SK-N-SH (cell line): Measurements from ENCODE around the gene MBNL1. TPM values are rescaled to one million over a fixed set of nuclear protein-coding genes. Genes with fewer than 3 reads are reported as not detected.

ENCODE experiments used
- CTCF ChIA-PET: fragments of 300-600, 350-600 bp; formaldehyde crosslinking; extraction: SDS; loops from one replicate; lab custom pipeline; 2021; lab: Yijun Ruan, JAX
- POLR2A ChIA-PET: fragments of 350-600 bp; sonication (Branson Sonifier 250); formaldehyde crosslinking; extraction: SDS; loops from one replicate; lab custom pipeline; 2020; ENCODE audit warnings: antibody characterized with exemption, inconsistent platforms; lab: Yijun Ruan, JAX
- DNase-seq: peaks from one replicate; pipeline ENCODE4 v3.0.0; 2012
- H2AFZ ChIP-seq: fragments of 200-600 bp; sonication (generic); 2 replicates; pipeline ENCODE4 v1.8.1; 2016; ENCODE audit warnings: antibody characterized with exemption, mild to moderate bottlenecking, low read depth
- H3F3A ChIP-seq: fragments of 200-600 bp; sonication (generic); replicated peaks from 2 replicates; pipeline ENCODE3; 2016; ENCODE audit warnings: antibody characterized with exemption, mild to moderate bottlenecking; ENCODE audit not compliant: insufficient read depth
- H3K27ac ChIP-seq, 2 experiments: fragments of 200-500 bp in 1 of 2; fragments of 200-600 bp in 1 of 2; sonication (Bioruptor generic) in 1 of 2; sonication (generic), shearing (Covaris generic) in 1 of 2; 2 replicates each; pipeline versions ENCODE4 v1.5.1 to v1.6.1; 2014 to 2016; ENCODE audit warnings: low read depth in 2 of 2, inconsistent platforms in 1 of 2, low read length in 1 of 2, mild to moderate bottlenecking in 1 of 2, mixed read lengths in 1 of 2
- H3K27me3 ChIP-seq: fragments of 200-600 bp; sonication (generic), shearing (Covaris generic); 2 replicates; pipeline ENCODE4 v1.6.1; 2016; ENCODE audit warnings: mixed run types; ENCODE audit not compliant: insufficient read depth
- H3K36me3 ChIP-seq, 2 experiments: fragments of 200-500 bp in 1 of 2; fragments of 200-600 bp in 1 of 2; sonication (Bioruptor generic) in 1 of 2; sonication (generic) in 1 of 2; replicated peaks in 1 of 2; 2 replicates each; pipeline versions ENCODE3 to v1.5.1; 2014 to 2016; ENCODE audit warnings: low read length in 1 of 2, mild to moderate bottlenecking in 1 of 2; ENCODE audit not compliant: insufficient read depth in 2 of 2, control insufficient read depth in 1 of 2
- H3K4me1 ChIP-seq, 2 experiments: fragments of 200-500 bp in 1 of 2; fragments of 200-600 bp in 1 of 2; sonication (Bioruptor generic) in 1 of 2; sonication (generic), shearing (Covaris generic) in 1 of 2; 2 replicates each; pipeline versions ENCODE4 v1.5.1 to v1.6.1; 2014 to 2016; ENCODE audit warnings: low read depth in 1 of 2, low read length in 1 of 2, mixed run types in 1 of 2; ENCODE audit not compliant: insufficient read depth in 2 of 2, control insufficient read depth in 1 of 2
- H3K4me2 ChIP-seq: fragments of 200-600 bp; sonication (generic), shearing (Covaris generic); 2 replicates; pipeline ENCODE4 v1.6.1; 2017; ENCODE audit warnings: mixed run types
- H3K4me3 ChIP-seq, 2 experiments: fragments of 200-500 bp in 1 of 2; fragments of 200-600 bp in 1 of 2; sonication (Bioruptor generic) in 1 of 2; sonication (generic), shearing (Covaris generic) in 1 of 2; 2 replicates each; pipeline versions ENCODE4 v1.5.1 to v1.8.1; 2014 to 2016; ENCODE audit warnings: low read depth in 2 of 2, inconsistent platforms in 1 of 2, low read length in 1 of 2, mild to moderate bottlenecking in 1 of 2, mixed read lengths in 1 of 2, moderate library complexity in 1 of 2
- H3K79me2 ChIP-seq: fragments of 200-600 bp; sonication (generic); 2 replicates; pipeline ENCODE4 v1.8.1; 2017; ENCODE audit warnings: mild to moderate bottlenecking; ENCODE audit not compliant: insufficient read depth
- H3K9ac ChIP-seq: fragments of 200-600 bp; sonication (generic); 2 replicates; pipeline ENCODE4 v1.6.1; 2017; ENCODE audit warnings: mixed run types
- H3K9me2 ChIP-seq: fragments of 200-600 bp; sonication (generic); 2 replicates; pipeline ENCODE4 v1.6.1; 2017; ENCODE audit warnings: mixed run types
- H3K9me3 ChIP-seq: fragments of 200-600 bp; sonication (generic); 2 replicates; pipeline ENCODE4 v1.6.1; 2017; ENCODE audit warnings: mixed run types, mild to moderate bottlenecking, moderate library complexity
- H4K20me1 ChIP-seq: fragments of 200-600 bp; sonication (generic); 2 replicates; pipeline ENCODE4 v1.6.1; 2017; ENCODE audit warnings: mild to moderate bottlenecking, mixed run types; ENCODE audit not compliant: insufficient read depth
- CHD2 ChIP-seq: fragments of 150-350 bp; IDR thresholded peaks from 2 replicates; pipeline ENCODE4 v1.6.1; 2018; ENCODE audit warnings: low read length; ENCODE audit not compliant: partially characterized antibody
- FOXJ3 ChIP-seq: sonication (generic); formaldehyde crosslinking; IDR thresholded peaks from 2 replicates; pipeline ENCODE4 v1.5.1; 2020; ENCODE audit warnings: mild to moderate bottlenecking, missing genetic modification reagents
- FOXM1 ChIP-seq: IDR thresholded peaks from 2 replicates; pipeline ENCODE4 v1.4.0; 2012; ENCODE audit warnings: low read depth, mild to moderate bottlenecking
- GABPA ChIP-seq: IDR thresholded peaks from 2 replicates; pipeline ENCODE4 v1.4.0; 2012; ENCODE audit warnings: low read depth, mild to moderate bottlenecking
- GATA2 ChIP-seq: sonication (generic); formaldehyde crosslinking; IDR thresholded peaks from 2 replicates; pipeline ENCODE4 v1.5.0; 2020; ENCODE audit warnings: mild to moderate bottlenecking, missing genetic modification reagents
- JUND ChIP-seq: IDR thresholded peaks from 2 replicates; pipeline ENCODE4 v1.4.0; 2012
- MAX ChIP-seq: IDR thresholded peaks from 2 replicates; pipeline ENCODE4 v1.4.0; 2012; ENCODE audit warnings: low read depth
- MEF2A ChIP-seq: IDR thresholded peaks from 2 replicates; pipeline ENCODE4 v1.4.0; 2012; ENCODE audit warnings: low read depth, borderline replicate concordance
- NFIC ChIP-seq: IDR thresholded peaks from 2 replicates; pipeline ENCODE4 v1.4.0; 2012; ENCODE audit warnings: borderline replicate concordance
- POLR2AphosphoS5 ChIP-seq: IDR thresholded peaks from 2 replicates; pipeline ENCODE4 v1.6.1; 2012; ENCODE audit warnings: low read depth, low read length
- RAD21 ChIP-seq: IDR thresholded peaks from 2 replicates; pipeline ENCODE4 v1.6.1; 2012; ENCODE audit warnings: mild to moderate bottlenecking, low read length
- REST ChIP-seq: IDR thresholded peaks from 2 replicates; pipeline ENCODE4 v1.6.1; 2012; ENCODE audit warnings: mild to moderate bottlenecking, low read depth, low read length, moderate library complexity
- RXRA ChIP-seq: IDR thresholded peaks from 2 replicates; pipeline ENCODE4 v1.4.0; 2012; ENCODE audit warnings: low read depth, mild to moderate bottlenecking, borderline replicate concordance
- SIN3A ChIP-seq: IDR thresholded peaks from 2 replicates; pipeline ENCODE4 v1.6.1; 2012; ENCODE audit warnings: low read depth, mild to moderate bottlenecking, low read length, moderate library complexity, borderline replicate concordance
- SMC3 ChIP-seq: IDR thresholded peaks from 2 replicates; pipeline ENCODE4 v1.6.1; 2012; ENCODE audit warnings: low read depth, low read length, improper control_type of control experiment
- TAF1 ChIP-seq: IDR thresholded peaks from 2 replicates; pipeline ENCODE4 v1.6.1; 2012; ENCODE audit warnings: low read depth, mild to moderate bottlenecking, low read length, moderate library complexity, borderline replicate concordance
- TCF12 ChIP-seq: IDR thresholded peaks from 2 replicates; pipeline ENCODE4 v1.4.0; 2012
- TEAD4 ChIP-seq: IDR thresholded peaks from 2 replicates; pipeline ENCODE4 v1.4.0; 2012; ENCODE audit warnings: mild to moderate bottlenecking, borderline replicate concordance; ENCODE audit not compliant: insufficient read depth
- ZBTB33 ChIP-seq: IDR thresholded peaks from 2 replicates; pipeline ENCODE4 v1.4.0; 2012; ENCODE audit warnings: low read depth, borderline replicate concordance
- WGBS: methylation state at CpG from one replicate; pipeline ENCODE4 v1.1.6; 2017; ENCODE audit warnings: low lambda C conversion rate; 5-methylcytosine and 5-hydroxymethylcytosine counted together
- polyA plus RNA-seq, 3 experiments: library from polyadenylated mRNA; depleted of rRNA; stranded (reverse); fragments of >200 nt; gene quantifications; 2 replicates each; pipeline ENCODE4 v1.2.3, GENCODE V29; 2012
- TF ChIP-seq, protein P1 (sequence below): fragments of 150-350 bp; IDR thresholded peaks from 2 replicates; pipeline ENCODE4 v1.6.1; 2017; ENCODE audit warnings: antibody characterized with exemption, low read length, low read depth, borderline replicate concordance
- TF ChIP-seq, protein P2 (sequence below): fragments of 150-350 bp; IDR thresholded peaks from 2 replicates; pipeline ENCODE4 v1.6.1; 2016; ENCODE audit warnings: mild to moderate bottlenecking, low read depth, low read length

The MBNL1 gene
- polyA plus RNA-seq, 1 of the 3 experiments (the other 2 are of a cell fraction): 44.3 TPM

DNA sequence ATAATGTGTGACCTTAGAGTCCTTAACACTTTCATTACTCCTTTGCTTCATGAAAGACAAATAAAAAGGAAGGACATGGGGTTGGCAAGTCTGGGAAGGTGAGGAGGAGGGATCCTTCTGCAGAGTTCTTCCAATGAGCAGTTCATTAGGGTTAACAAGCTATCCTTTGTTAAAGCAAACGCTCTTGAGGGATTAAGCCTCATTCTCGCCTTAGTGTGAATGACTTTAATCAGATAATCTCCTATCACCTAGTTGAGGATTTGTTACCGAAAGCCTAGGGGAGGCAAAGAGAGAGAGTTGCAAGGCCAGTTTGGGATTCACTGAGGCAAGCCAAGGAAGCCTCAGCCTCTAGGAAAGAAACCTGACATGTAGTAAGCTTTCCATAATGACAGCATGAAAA lies 7.4 kb upstream of the MBNL1 start:
- Histone ChIP-seq H3K9me2 (no peaks in the 10 kb centered on the region), H3K27me3 (no peaks in the 10 kb centered on the region), H3K4me3 (no peak overlapping the region), H3K36me3 (no peaks in the 10 kb centered on the region), H3K27ac (no peak overlapping the region), H2AFZ (no peak overlapping the region), H3K9ac (no peak overlapping the region), H3K9me3 (no peaks in the 10 kb centered on the region), H3K4me1 (peaks cover 0 to 19% of the 10 kb centered on the region in 2 experiments; a peak in 1 of 4 replicates), H3K79me2 (no peaks in the 10 kb centered on the region), H4K20me1 (no peaks in the 10 kb centered on the region), H3F3A (peaks cover 7% of the 10 kb centered on the region), H3K4me2 (no peak overlapping the region)
- no peak for DNase-seq
- WGBS: 92% methylated on average over 3 of the region's 3 CpGs
- TF ChIP-seq, protein P1, sequence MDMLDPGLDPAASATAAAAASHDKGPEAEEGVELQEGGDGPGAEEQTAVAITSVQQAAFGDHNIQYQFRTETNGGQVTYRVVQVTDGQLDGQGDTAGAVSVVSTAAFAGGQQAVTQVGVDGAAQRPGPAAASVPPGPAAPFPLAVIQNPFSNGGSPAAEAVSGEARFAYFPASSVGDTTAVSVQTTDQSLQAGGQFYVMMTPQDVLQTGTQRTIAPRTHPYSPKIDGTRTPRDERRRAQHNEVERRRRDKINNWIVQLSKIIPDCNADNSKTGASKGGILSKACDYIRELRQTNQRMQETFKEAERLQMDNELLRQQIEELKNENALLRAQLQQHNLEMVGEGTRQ: no peak
- TF ChIP-seq TAF1 (no peak), SIN3A (no peak), RAD21 (no peak), REST (no peak), SMC3 (no peak), GABPA (no peak), NFIC (no peak), FOXM1 (no peak), POLR2AphosphoS5 (no peak), TCF12 (no peak), CHD2 (no peak), MAX (no peak), TEAD4 (no peak), RXRA (no peak)
- POLR2A ChIA-PET: no interaction called here
- CTCF ChIA-PET: no interaction called here

- H3K4me2 ChIP-seq: no peak overlapping the region
- H3F3A ChIP-seq: peaks cover 14% of the 10 kb centered on the region
- POLR2A ChIA-PET: no interaction called here
- no peak overlapping the region for H3K27ac ChIP-seq
- no peak overlapping the region for H3K9ac ChIP-seq
- H2AFZ ChIP-seq: no peak overlapping the region
- no peaks in the 10 kb centered on the region for H3K9me3 ChIP-seq
- H3K79me2 ChIP-seq: peaks cover 17% of the 10 kb centered on the region
- H3K27me3 ChIP-seq: no peaks in the 10 kb centered on the region
- no peaks in the 10 kb centered on the region for H3K9me2 ChIP-seq
- no peak overlapping the region for H3K4me3 ChIP-seq
- WGBS: 97% methylated on average over 2 of the region's 2 CpGs
- H4K20me1 ChIP-seq: no peaks in the 10 kb centered on the region
- no peak for DNase-seq
- peaks cover 7 to 37% of the 10 kb centered on the region in 2 experiments; a peak in 3 of 4 replicates for H3K4me1 ChIP-seq
- CTCF ChIA-PET: interaction anchor here (0.9 kb wide), 1 partner anchor 180 kb away, joined by 3 read pairs; no protein-coding TSS in a partner anchor
- no peaks in the 10 kb centered on the region for H3K36me3 ChIP-seq
- TF ChIP-seq FOXJ3 (no peak), ZBTB33 (no peak), SMC3 (no peak), JUND (no peak), POLR2AphosphoS5 (no peak), MEF2A (no peak), TAF1 (no peak), GATA2 (CRISPR knock-in tag) (no peak)
- TF ChIP-seq, protein P2, sequence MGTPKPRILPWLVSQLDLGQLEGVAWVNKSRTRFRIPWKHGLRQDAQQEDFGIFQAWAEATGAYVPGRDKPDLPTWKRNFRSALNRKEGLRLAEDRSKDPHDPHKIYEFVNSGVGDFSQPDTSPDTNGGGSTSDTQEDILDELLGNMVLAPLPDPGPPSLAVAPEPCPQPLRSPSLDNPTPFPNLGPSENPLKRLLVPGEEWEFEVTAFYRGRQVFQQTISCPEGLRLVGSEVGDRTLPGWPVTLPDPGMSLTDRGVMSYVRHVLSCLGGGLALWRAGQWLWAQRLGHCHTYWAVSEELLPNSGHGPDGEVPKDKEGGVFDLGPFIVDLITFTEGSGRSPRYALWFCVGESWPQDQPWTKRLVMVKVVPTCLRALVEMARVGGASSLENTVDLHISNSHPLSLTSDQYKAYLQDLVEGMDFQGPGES: no peak
- TF ChIP-seq, protein P1: no peak
Observed at GRCh38 chr3:152263711-152264110, 5.0 kb upstream of the MBNL1 start.
